Occipital lobe (tissue), 2 donors: ENCODE data around the gene STAMBP. TPM values are rescaled to one million over a fixed set of nuclear protein-coding genes. Genes with fewer than 3 reads are reported as not detected.
"Not testable (repeated sequence)": the region's sequence is repeated elsewhere in the genome, so short reads cannot be mapped to it uniquely, and the experiment has no call there.

Source experiments
- DNase-seq: peaks from one replicate; lab custom pipeline; 2025; lab: John Stamatoyannopoulos, UW
- total RNA-seq: library from RNA; depleted of rRNA; stranded (reverse); fragments of >200 nt; gene quantifications from one replicate; pipeline ENCODE4 v1.2.3, GENCODE V29; 2014

STAMBP gene
- total RNA-seq, 1 donor from 2014 or later = 20.4 TPM

DNA sequence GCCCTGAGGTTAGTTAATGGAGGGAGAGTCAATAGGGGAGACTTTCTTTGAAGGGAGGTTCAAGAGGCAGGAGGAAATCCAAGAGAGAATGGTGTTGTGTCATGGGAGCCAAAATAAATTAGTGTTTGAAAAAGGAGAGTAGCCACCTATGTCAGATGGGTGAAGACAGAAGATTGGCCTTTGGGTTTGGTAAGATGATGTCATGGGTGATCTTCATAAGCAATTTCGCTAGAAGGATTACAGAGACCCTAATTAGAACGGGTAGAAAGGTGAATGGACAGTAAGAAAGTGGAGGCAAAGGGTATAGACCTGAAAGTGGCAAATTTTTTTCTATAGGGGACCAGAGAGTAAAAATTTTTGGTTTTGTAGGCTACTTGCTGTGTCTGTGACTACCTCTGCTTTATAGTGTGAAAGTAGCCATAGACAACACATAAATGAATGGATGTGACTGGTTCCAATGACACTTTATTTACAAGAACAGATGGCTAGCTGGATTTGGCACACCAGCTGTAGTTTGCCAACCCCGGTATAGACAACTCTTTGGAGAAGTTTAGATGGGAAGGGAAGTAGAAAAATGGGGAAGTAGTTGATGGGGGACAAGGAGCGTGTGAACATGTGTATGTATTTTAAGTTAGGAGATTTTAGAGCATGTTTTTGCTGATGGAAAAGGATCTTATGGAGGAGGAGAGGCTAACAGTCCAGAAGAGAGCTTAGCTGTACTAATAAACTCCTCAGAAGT lies 9.3 kb downstream of the STAMBP start:
- no peak for DNase-seq

DNA sequence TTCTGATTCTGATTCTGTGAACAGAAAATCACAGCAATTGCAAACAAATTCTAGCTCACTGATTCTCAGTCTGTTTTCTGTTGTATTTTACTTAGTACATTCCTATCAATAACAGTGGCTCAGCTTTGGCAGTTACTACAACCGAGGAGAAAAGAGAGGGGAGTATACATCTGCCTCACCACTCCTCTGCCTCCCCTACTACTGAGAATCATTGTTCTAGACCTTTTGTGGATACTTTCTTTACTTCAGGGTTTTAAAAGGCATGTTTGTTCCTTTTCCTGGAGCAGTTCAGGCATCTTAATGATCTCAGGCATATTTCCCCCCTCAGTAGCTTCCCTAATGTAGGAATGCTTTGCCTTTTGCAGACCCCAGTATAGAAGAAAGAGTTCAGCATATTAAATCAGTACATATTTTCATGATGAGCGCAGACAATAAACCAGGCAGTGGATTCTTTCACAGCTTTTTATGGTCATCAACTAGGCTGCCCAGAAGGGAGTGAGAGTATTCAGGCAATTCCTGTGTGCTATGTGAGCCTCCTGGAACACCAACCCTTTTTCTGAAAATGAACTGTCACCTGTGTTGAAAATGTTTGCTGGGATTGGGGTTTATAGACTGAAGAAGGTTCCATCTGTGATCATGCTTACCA lies 10.3 kb downstream of the STAMBP start:
- no peak for DNase-seq

DNA sequence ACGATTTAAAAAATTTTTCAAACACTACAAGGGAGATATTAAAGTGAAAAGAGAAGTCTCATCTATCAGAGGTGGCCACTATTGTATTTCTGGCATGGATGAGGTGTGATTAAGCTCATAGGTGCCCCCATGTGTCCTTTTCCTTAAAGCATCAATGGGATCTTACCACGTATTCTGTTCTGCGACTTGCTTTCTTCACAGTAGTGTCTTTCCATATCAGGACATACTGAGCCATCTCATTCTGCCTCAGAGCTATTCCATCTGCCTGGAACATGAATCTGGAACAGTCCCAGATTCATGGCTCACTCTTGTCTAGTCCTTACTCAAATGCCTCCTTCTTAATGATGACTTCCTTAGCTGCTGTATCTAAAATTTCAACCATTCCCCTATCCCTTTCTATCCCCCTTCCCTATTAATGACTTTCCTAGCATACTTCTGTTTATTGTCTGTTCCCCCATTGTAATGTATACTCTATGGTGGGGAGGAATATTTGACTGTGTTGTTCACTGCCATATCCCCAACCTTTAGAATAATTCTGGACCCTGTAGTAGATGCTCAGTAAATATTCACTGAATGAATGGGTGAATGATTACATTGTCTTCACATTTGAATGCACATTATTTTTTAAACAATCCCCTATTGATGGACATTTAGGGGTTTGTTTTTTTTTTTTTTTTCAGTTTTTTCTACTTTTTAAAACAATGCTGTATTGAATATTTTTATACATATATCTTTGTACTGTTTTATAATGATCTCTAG lies 11.1 kb downstream of the STAMBP start:
- DNase-seq = no peak

DNA sequence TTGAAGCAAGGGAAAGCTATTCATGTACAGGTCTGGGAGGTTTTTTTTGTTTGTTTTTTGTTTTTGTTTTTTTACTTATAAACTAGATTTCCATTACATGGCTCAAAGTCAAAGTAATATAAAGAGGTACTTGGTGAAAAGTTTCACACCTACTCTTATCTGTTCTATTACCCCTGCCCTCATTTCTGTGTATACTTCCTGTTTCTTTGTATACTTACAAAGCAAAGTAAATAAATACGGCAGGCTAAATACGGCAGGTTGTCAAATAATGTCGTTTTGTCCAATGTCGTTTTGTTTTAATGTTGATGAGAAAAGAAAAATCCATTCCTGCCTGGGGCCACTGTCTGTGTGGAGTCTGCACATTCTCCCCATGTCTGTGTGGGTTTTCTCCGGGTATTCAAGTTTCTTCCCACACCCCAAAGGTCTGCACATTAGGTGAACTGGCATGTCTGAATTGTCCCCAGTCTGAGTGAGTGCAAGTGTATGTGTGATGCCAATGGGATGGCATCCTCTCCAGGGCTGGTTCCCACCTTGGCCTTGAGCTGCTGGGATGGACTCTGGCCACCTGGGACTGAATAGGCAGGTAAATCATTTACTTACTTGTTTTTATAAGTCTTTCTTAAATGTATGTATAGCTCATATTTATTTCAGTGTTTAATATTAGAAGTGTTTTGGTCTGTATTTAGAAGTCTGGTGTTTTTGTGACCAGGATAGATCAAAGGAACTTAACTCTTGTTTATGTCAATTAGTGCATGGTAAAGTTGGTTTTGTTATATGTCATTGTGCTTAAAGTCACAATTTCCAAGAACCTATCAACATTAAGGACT lies 13.4 kb downstream of the STAMBP start:
- no peak for DNase-seq

DNA sequence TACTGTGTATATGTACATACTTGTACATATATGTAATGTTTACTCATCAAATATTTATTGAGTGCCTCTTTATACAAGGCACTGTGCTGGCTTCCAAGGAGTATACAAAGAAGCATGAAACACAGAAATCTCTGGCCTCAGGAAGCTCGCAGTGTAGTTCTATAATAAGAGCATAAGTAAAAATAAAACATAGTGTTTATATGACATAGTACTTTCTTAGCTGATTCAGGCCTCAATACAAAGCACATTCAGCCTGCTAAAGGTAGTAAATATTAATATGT lies 13.9 kb downstream of the STAMBP start:
- DNase-seq = no peak

DNA sequence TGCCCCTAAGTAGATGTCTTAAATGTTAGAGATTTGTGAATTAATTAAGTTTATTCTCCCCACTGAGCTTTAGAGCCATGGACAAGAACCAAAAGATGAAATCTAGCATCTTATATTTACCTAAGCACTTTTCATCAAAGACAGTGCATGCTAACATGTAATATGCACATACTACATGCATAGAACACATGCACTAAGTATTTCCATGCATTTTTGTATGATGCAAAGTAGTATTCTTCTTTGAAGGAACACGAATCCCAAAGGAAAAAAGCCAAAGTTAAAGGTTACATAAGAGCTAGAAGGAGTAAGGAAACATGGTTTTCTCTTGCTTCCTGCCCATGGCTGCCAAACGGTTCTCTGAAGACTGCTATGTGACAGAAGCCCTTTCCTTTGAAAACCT lies 15.3 kb downstream of the STAMBP start:
- no peak for DNase-seq

DNA sequence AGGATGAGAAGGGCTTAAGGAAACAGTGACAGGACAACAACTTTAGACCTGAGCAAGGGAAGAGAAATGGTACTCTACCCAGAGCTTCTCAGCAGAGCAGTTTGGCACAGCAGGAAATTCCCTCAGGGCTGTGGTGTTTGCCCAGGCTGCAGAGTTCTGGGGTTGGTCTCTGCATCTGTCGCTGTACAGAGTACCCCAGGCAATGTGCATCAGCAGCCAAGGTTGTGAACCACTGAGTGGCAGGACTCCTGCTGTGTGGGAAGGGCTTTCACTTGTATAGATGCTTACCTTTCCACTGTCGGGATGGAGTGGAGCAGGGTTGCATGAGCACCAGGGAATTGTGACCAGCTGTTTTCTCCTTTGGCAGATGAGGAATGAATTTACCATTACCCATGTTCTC lies 21.2 kb downstream of the STAMBP start:
- no peak for DNase-seq

DNA sequence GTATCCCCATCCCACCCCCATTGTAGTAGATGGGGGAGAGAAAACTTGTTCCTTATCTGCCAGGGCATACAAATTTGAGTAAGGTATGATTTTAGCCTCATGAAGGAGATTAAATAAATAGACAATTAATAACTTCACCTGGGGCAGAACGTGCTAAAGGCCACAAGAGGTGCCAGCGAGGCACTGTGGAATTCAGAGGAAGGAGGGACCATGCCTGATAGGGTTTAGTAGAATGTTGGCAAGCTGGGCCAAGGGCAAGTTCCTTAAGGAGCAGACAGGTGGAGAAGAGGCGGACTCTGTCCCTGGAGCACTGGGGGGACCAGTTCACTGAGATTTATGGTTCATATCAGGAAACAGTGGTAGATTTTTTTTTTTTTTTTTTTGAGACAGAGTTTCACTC lies 22.5 kb downstream of the STAMBP start:
- DNase-seq = no peak

DNA sequence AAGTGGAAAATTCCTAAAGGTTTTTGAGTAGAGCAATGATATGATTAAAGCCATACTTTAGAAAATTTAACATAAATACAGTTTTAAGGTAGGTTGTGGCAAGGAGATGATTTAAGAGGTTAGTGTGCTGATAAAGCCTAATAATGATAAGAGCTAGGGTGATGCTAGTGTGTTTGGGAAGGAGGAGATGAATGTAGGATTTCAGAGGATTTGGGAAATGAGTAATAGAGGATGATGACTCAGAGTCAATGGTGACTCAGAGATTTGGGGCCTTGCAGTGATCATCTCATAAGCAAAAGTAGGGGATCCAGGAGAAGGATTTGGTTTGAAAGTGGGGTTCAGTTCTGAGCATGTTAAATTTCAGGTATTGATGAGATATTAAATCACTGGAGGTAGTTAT lies 23.3 kb downstream of the STAMBP start:
- no peak for DNase-seq

DNA sequence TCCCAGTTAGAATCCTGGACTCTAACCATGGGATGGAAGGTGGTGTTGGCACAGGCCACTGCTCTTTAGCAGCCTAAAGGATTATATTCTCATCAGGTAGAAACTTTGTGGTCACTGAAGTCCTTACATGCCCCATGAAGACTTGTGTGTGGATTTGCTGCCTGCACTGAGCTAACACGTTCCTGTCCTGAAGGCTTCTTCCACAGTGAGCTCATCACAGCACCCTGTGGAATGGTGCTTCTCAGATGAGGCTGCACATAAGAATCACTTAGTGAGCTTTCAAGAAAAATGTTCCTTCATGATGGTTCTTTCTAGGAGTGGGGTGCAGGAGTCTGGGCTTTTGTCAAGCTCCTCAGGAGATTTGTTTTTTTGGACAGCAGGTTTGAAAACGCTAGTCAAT lies 26.8 kb downstream of the STAMBP start:
- DNase-seq = no peak

DNA sequence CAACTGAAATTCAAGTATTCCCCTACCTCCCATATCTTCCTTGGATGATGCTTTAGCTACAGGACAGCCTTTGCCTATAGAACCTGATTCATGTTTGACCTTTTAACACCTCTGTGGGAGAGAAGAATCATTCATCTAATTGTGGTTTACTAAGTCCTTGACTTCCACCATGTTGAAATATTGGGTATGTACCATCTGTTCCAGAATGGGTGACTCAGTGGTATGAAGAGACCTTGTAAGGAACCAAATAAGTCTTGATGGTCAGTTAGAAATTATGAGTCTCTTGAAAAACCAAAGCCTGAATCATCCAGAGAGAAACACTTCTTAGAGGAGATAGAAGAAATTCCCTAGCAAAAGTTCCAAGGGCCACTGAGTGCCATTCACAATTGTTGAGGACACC lies 27.5 kb downstream of the STAMBP start:
- no peak for DNase-seq

DNA sequence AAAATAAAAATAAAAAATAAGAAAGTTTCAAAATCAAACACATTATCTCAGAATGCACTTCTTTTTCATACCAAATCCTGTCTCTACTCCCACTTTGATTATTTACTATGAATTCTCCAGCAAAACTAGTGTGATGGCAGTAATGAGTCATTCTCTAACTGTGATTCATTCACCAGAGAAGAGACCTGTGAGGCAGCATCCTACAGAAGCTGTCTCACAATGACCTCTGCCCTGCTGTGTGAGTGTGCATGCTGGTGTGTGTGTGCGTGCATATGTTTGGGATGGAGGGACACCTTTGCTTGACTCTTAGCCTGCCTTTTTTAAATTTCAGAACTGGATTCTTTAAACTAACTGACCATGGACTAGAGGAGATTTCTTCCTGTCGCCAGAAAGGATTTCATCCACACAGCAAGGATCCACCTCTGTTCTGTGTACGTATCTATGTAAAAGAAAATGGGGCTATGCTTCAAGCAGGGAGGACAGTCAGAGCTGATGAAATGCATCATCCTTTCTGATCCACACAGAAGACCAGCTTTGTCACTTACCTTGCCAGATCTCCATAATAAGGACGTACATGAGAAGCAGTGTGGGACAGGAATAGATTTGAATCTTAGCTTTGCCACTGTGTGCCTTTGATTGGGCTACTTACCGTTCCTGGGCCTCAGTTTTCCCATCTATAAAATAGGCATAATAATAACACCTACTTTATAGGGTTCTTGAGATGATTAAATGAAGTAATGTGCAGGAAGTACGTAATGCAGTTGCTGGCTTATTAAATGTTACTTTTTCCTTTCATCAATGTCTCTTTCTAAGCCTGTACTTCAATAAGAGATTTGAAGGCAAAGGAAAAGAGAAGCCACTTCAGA lies 31.2 kb downstream of the STAMBP start:
- DNase-seq = no peak

DNA sequence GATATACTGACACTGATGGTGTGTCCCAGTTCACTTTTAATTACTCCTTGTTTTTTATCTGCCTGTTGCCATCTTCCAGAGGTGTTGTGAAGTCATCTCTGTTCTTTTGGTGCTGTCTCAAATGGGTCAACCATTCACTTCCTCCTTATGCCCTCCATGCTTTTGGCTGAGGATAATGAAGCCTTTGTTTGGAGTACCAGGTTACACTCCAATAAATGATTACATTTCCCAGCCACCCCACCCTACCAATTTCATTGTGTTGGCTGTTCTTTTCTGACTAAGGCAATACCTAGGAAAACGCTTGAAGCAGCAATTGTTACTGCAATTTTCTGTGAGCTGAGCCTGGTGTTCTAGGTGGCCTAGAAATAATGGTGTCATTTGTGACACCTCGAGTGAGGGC lies 34.2 kb downstream of the STAMBP start:
- DNase-seq = no peak

DNA sequence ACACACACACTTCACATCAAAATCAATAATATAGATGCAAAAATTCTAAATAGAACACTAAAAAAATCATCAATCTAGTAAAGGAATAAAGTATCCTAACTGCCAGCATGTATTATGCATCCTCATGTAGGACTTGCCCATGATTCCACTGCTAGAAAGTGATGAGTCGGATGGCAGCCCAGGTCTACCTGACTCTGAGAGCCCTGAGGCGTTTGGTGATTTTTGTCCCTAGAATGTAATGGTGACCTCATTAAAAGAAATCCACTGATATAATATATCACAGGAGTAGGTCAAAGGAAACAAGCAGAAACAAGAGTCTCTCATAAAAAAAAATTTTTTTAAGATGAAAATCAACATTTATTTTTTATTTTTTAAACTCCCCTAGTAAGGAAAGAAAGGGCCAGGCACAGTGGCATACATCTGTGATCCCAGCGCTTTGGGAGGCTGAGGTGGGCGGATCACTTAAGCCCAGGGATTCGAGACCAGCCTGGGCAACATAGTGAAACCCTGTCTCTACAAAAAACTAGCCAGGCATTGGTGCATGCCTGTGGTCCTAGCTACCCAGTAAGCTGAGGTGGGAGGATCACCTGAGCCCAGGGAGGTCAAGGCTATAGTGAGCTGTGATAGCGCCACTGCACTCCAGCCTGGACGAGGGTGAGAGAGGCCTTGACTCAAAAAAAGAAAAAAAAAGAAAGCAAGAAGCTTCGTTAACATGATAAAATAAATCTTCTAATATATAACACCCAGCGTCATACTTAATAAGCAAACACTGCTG lies 39.6 kb downstream of the STAMBP start:
- no peak for DNase-seq

DNA sequence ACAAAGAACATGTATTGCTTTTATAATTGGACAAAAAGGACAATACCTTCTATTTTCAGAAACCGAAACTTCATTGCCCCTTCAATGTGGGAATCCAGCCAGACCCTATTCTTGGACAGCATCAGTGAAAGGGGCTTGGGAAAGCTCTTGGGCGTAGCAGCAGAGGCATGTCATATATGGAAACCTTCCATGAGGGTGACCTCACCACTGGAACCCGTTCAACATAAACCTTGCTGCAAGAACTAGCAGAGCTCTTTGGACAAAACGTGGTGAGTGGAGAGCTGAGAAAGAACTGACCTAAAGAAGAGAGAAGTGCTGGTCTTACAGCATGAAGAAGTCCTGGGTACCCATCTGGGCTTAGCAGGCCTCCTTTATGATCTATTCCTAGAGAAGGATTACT lies 41.3 kb downstream of the STAMBP start:
- DNase-seq = no peak

DNA sequence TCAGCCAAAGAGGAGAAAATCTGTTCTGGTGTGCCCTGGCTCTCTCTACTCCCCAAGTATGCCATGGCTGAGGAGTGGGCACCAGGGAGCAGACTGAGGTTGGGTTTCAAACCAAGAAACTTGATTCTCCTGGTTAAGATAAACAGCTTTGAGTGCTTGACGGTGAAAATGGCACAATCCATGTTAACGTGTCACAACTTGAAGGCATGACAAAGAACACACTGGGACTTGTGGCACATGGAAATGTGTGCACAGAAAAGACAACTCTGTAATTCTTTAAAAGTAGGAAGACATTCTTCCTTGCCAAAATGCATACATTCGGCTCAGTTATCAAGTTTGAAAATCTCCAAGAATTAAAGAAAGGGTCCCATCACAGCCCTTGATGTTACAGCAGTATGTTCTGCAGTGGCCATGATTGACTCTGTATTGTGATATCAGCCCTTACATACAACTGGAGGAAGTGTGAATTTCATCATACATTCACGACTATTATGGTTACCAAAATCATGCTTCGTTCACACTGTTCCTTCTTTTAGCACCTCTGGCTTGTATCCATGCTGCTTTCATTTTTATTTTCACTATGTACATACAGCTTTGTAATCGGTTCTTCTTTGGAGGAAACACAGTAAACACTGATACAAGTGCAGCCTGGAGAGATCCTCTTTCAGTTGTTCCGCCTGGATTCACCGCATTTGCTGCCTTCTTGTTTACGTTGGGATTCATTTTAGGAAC lies 48.5 kb downstream of the STAMBP start:
- DNase-seq = no peak

DNA sequence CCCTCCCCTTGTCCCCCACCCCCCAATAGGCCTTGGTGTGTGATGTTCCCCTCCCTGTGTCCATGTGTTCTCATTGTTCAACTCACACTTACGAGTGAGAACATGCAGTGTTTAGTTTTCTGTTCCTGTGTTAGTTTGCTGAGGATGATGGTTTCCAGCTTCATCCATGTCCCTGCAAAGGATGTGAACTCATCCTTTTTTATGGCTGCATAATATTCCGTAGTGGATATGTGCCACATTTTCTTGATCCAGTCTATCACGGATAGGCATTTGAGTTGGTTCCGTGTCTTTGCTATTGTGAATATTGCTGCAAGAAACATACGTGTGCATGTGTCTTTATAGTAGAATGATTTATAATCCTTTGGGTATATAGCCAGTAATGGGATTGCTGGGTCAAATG lies 49.2 kb downstream of the STAMBP start:
- DNase-seq = not testable (repeated sequence)

DNA sequence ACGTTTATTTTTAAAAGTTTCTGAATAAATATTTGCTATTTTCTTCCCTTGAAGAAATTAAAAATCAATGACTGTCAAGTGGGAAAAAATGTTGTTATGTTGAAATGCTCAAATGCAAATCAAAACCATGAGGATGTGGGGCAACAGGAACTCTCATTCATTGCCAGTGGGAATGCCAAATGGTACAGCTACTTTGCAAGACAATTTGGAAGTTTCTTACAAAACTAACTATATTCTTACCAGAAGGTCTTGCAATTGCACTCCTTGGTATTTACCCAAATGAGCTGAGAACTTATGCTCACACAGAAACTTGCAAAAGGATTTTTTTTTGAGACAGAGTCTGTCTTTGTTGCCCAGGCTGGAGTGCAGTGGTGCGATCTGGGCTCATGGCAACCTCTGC lies 56.6 kb downstream of the STAMBP start:
- DNase-seq = no peak

DNA sequence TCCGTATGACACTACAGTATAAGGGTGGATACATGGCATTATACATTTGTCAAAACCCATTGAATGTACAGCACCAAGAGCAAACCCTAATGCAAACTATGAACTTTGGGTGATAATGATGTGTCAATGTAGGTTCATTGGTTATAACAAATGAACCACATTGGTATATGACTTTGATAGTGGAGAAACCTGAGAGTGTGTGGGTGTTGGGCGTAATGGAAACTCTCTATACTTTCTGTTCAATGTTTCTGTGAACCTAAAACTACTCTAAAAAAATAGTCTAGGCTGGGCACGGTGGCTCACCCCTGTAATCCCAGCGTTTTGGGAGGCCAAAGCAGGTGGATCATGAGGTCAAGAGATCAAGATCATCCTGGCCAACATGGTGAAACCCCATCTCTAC lies 57.6 kb downstream of the STAMBP start:
- DNase-seq = no peak
